Mesenchymal stem cell (in vitro differentiated cells and primary cell): ENCODE results near the gene FAAP24.
"Not testable (repeated sequence)": the region's sequence is repeated elsewhere in the genome, so short reads cannot be mapped to it uniquely, and the experiment has no call there.

ENCODE experiments used
- DNase-seq: peaks from one replicate; pipeline ENCODE4 v3.0.0-alpha.2; 2013
- H2AFZ ChIP-seq: one replicate; pipeline ENCODE4 v1.6.1; 2013; ENCODE audit warnings: low read depth, mild to moderate bottlenecking, control low read depth, inconsistent platforms, low read length, moderate library complexity
- H2AK5ac ChIP-seq: 2 replicates; pipeline ENCODE4 v1.6.1; 2013; ENCODE audit warnings: low read length, moderate library complexity, mild to moderate bottlenecking, inconsistent platforms; ENCODE audit not compliant: severe bottlenecking
- H2BK120ac ChIP-seq: one replicate; pipeline ENCODE4 v1.6.1; 2013; ENCODE audit warnings: low read depth, mild to moderate bottlenecking, inconsistent platforms, low read length, moderate library complexity
- H2BK12ac ChIP-seq, 2 experiments: one replicate each; pipeline ENCODE4 v1.6.1; 2013; ENCODE audit warnings: inconsistent platforms in 2 of 2, low read length in 2 of 2, mild to moderate bottlenecking in 2 of 2, moderate library complexity in 2 of 2, control low read depth in 1 of 2
- H2BK15ac ChIP-seq: one replicate; pipeline ENCODE4 v1.6.1; 2013; ENCODE audit warnings: mild to moderate bottlenecking, low read depth, inconsistent platforms; ENCODE audit not compliant: poor library complexity, severe bottlenecking
- H2BK5ac ChIP-seq: 2 replicates; pipeline ENCODE4 v1.6.1; 2013; ENCODE audit warnings: low read depth, mild to moderate bottlenecking, low read length, control low read depth, inconsistent platforms; ENCODE audit not compliant: poor library complexity, severe bottlenecking
- H3K14ac ChIP-seq, 2 experiments: one replicate each; pipeline ENCODE4 v1.6.1; 2013; ENCODE audit warnings: inconsistent platforms in 2 of 2, low read length in 2 of 2, control low read depth in 1 of 2, mild to moderate bottlenecking in 1 of 2, moderate library complexity in 1 of 2
- H3K18ac ChIP-seq, 2 experiments: one replicate each; pipeline ENCODE4 v1.6.1; 2013; ENCODE audit warnings: inconsistent platforms in 2 of 2, low read length in 2 of 2, control low read depth in 1 of 2, low read depth in 1 of 2, mild to moderate bottlenecking in 1 of 2
- H3K23ac ChIP-seq, 2 experiments: one replicate each; pipeline ENCODE4 v1.6.1; 2013; ENCODE audit warnings: inconsistent platforms in 2 of 2, low read length in 2 of 2, mild to moderate bottlenecking in 2 of 2, moderate library complexity in 2 of 2, control low read depth in 1 of 2
- H3K27ac ChIP-seq: 2 replicates; pipeline ENCODE4 v1.5.1; 2013; ENCODE audit warnings: mild to moderate bottlenecking, moderate library complexity, low read length, control low read depth, inconsistent platforms; ENCODE audit not compliant: poor library complexity, severe bottlenecking
- H3K27me3 ChIP-seq, 2 experiments: 2 replicates each; pipeline versions ENCODE4 v1.6.1 to v1.7.0; 2013; ENCODE audit warnings: low read length in 2 of 2, mild to moderate bottlenecking in 2 of 2, moderate library complexity in 2 of 2, control low read depth in 1 of 2, inconsistent platforms in 1 of 2; ENCODE audit not compliant: control insufficient read depth in 1 of 2, insufficient read depth in 1 of 2
- H3K36me3 ChIP-seq, 2 experiments: 2 replicates each; pipeline versions ENCODE4 v1.6.1 to v1.7.0; 2013; ENCODE audit warnings: low read length in 2 of 2, control low read depth in 1 of 2, inconsistent platforms in 1 of 2, low read depth in 1 of 2, mild to moderate bottlenecking in 1 of 2; ENCODE audit not compliant: insufficient read depth in 2 of 2, control insufficient read depth in 1 of 2
- H3K4ac ChIP-seq, 2 experiments: one replicate each; pipeline ENCODE4 v1.6.1; 2013; ENCODE audit warnings: inconsistent platforms in 2 of 2, low read length in 2 of 2, mild to moderate bottlenecking in 2 of 2, moderate library complexity in 2 of 2, control low read depth in 1 of 2, low read depth in 1 of 2
- H3K4me1 ChIP-seq: 2 replicates; pipeline ENCODE4 v1.6.1; 2013; ENCODE audit warnings: low read depth, low read length, control low read depth; ENCODE audit not compliant: control insufficient read depth, insufficient read depth
- H3K4me2 ChIP-seq: 2 replicates; pipeline ENCODE4 v1.6.1; 2013; ENCODE audit warnings: low read length, mild to moderate bottlenecking, inconsistent platforms; ENCODE audit not compliant: poor library complexity, severe bottlenecking
- H3K4me3 ChIP-seq, 2 experiments: 2 replicates each; pipeline versions ENCODE4 v1.5.1 to v1.7.0; 2013; ENCODE audit warnings: low read length in 2 of 2, mild to moderate bottlenecking in 2 of 2, control low read depth in 1 of 2, low read depth in 1 of 2; ENCODE audit not compliant: insufficient read depth in 1 of 2
- H3K79me1 ChIP-seq: replicated peaks from 2 replicates; pipeline ENCODE4 v1.6.1; 2013; ENCODE audit warnings: mild to moderate bottlenecking, control low read depth, low read length, inconsistent platforms; ENCODE audit not compliant: poor library complexity, severe bottlenecking
- H3K9ac ChIP-seq: 2 replicates; pipeline ENCODE4 v1.7.0; 2013; ENCODE audit warnings: mild to moderate bottlenecking, low read length, moderate library complexity
- H3K9me3 ChIP-seq: 2 replicates; pipeline ENCODE4 v1.7.0; 2013; ENCODE audit warnings: mild to moderate bottlenecking, low read length; ENCODE audit not compliant: control insufficient read depth
- H4K8ac ChIP-seq: one replicate; pipeline ENCODE4 v1.6.1; 2013; ENCODE audit warnings: inconsistent platforms, mild to moderate bottlenecking, low read length, moderate library complexity
- H4K91ac ChIP-seq: one replicate; pipeline ENCODE4 v1.6.1; 2013; ENCODE audit warnings: mild to moderate bottlenecking, low read length, inconsistent platforms
- whole genome bisulfite sequencing: methylation state at CpG from one replicate; pipeline ENCODE4 v1.1.7; 2013; ENCODE audit warnings: mixed read lengths; 5-methylcytosine and 5-hydroxymethylcytosine counted together

Gene FAAP24

GRCh38 chr19:33008738-33009137, 36.7 kb downstream of the FAAP24 start:
- no peaks in the 10 kb centered on the region for H3K27me3 ChIP-seq
- peaks cover 16% of the 10 kb centered on the region for H3K79me1 ChIP-seq
- no peak overlapping the region for H3K4ac ChIP-seq
- H2BK15ac ChIP-seq, result no peak overlapping the region
- no peak overlapping the region for H2BK12ac ChIP-seq
- no peaks in the 10 kb centered on the region for H3K9me3 ChIP-seq
- no peak for DNase-seq
- no peak overlapping the region for H3K4me2 ChIP-seq
- H4K8ac ChIP-seq, result no peak overlapping the region
- H3K23ac ChIP-seq, result no peak overlapping the region
- H2BK5ac ChIP-seq, result no peak overlapping the region
- no peaks in the 10 kb centered on the region for H3K4me1 ChIP-seq
- no peak overlapping the region for H3K14ac ChIP-seq
- H3K9ac ChIP-seq, result no peak overlapping the region
- no peak overlapping the region for H3K27ac ChIP-seq
- no peak overlapping the region for H2AK5ac ChIP-seq
- H3K36me3 ChIP-seq, result peaks cover 0 to 56% of the 10 kb centered on the region in 2 experiments
- no peak overlapping the region for H3K4me3 ChIP-seq
- no peak overlapping the region for H2AFZ ChIP-seq
- H2BK120ac ChIP-seq, result no peak overlapping the region
- no peak overlapping the region for H3K18ac ChIP-seq
- WGBS, result 96% methylated on average over 3 of the region's 4 CpGs
- H4K91ac ChIP-seq, result no peak overlapping the region

DNA sequence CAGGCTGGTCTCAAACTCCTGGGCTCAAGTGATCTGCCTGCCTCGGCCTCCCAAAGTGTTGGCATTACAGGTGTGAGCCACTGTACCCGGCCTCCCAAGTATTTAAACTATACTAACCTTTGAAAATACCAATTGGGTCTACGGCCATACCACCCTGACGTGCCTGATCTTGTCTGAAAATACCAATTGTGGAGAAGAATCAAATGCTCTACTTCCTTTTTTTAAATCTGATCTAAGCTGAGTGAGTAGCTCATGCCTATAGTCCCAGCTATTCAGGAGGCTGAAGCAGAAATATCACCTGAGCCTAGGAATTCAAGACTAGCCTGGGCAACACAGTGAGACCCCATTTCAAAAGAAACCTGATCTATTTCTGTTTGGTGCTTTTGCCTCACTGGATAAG, 38.8 kb downstream of the FAAP24 start:
- not testable (repeated sequence) for H3K27ac ChIP-seq, H3K4me2 ChIP-seq, H3K23ac ChIP-seq, H2BK120ac ChIP-seq, H3K4me1 ChIP-seq, H2BK5ac ChIP-seq, H3K9ac ChIP-seq, H2AFZ ChIP-seq, H2AK5ac ChIP-seq, H3K27me3 ChIP-seq, DNase-seq, H3K9me3 ChIP-seq, H2BK12ac ChIP-seq, H3K4ac ChIP-seq, H3K4me3 ChIP-seq, H3K14ac ChIP-seq, H4K91ac ChIP-seq, H2BK15ac ChIP-seq, H3K18ac ChIP-seq, H4K8ac ChIP-seq
- peaks cover 0 to 50% of the 10 kb centered on the region in 2 experiments for H3K36me3 ChIP-seq
- H3K79me1 ChIP-seq, result peaks cover 15% of the 10 kb centered on the region
- WGBS, result 94% methylated on average over 4 of the region's 4 CpGs

DNA sequence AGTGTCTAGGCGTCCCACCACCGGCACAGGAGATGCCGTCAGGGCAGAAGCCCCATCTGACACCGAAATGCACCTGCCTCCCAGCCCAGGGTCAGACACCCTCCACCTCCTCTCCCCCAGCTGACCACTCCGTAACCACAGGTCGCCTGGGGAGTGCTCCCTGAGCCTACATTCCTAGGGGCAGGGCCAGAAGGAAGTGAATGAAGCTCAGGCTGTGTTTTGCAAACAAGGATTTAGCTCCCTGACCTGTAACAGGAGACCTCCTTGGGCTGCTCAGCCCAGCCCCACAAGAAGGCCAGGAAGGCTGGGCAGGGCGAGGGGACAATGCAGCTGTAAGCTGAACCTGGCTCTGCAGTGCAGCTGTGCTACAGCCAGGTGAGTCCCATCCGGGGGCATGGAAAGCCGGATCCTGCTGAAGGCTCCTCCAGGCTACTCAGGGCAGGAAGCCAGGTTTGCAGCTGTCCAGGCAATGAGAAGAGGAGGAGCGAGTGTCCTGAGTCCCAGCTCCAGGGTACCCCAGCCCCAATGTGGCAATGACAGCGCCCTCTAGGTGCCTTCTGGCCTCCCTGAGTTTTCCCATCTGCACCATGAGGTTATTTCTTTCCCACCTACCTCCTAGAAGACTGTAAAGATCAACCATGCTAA, 50.6 kb downstream of the FAAP24 start:
- H3K79me1 ChIP-seq, result peaks cover 25% of the 10 kb centered on the region
- no peaks in the 10 kb centered on the region for H3K9me3 ChIP-seq
- no peak overlapping the region for H3K9ac ChIP-seq
- no peak overlapping the region for H3K4me2 ChIP-seq
- H2AFZ ChIP-seq, result no peak overlapping the region
- H3K4me3 ChIP-seq, result no peak overlapping the region
- H2BK12ac ChIP-seq, result no peak overlapping the region
- no peak overlapping the region for H3K27ac ChIP-seq
- H2BK15ac ChIP-seq, result no peak overlapping the region
- DNase-seq, result no peak
- 57% methylated on average over 11 of the region's 11 CpGs for WGBS
- H3K27me3 ChIP-seq, result no peaks in the 10 kb centered on the region
- peaks cover 0 to 47% of the 10 kb centered on the region in 2 experiments for H3K36me3 ChIP-seq
- no peak overlapping the region for H2BK120ac ChIP-seq
- no peak overlapping the region for H3K18ac ChIP-seq
- H4K8ac ChIP-seq, result no peak overlapping the region
- H3K4ac ChIP-seq, result no peak overlapping the region
- H3K14ac ChIP-seq, result no peak overlapping the region
- no peak overlapping the region for H2AK5ac ChIP-seq
- no peak overlapping the region for H3K23ac ChIP-seq
- peaks cover 12% of the 10 kb centered on the region for H3K4me1 ChIP-seq
- no peak overlapping the region for H2BK5ac ChIP-seq
- no peak overlapping the region for H4K91ac ChIP-seq

GRCh38 chr19:33024398-33024797, 52.4 kb downstream of the FAAP24 start:
- DNase-seq, result no peak
- H2BK15ac ChIP-seq, result no peak overlapping the region
- H4K91ac ChIP-seq, result no peak overlapping the region
- H3K36me3 ChIP-seq, result peaks cover 0 to 44% of the 10 kb centered on the region in 2 experiments
- H2BK12ac ChIP-seq, result no peak overlapping the region
- no peak overlapping the region for H3K4me3 ChIP-seq
- no peaks in the 10 kb centered on the region for H3K27me3 ChIP-seq
- no peak overlapping the region for H4K8ac ChIP-seq
- peaks cover 26% of the 10 kb centered on the region for H3K79me1 ChIP-seq
- H3K4me1 ChIP-seq, result peaks cover 12% of the 10 kb centered on the region
- H3K4me2 ChIP-seq, result no peak overlapping the region
- no peak overlapping the region for H2BK120ac ChIP-seq
- no peak overlapping the region for H3K23ac ChIP-seq
- H3K18ac ChIP-seq, result no peak overlapping the region
- no peak overlapping the region for H3K14ac ChIP-seq
- H3K27ac ChIP-seq, result no peak overlapping the region
- H2AFZ ChIP-seq, result no peak overlapping the region
- H2AK5ac ChIP-seq, result no peak overlapping the region
- no peaks in the 10 kb centered on the region for H3K9me3 ChIP-seq
- WGBS, result 91% methylated on average over 6 of the region's 8 CpGs
- H3K9ac ChIP-seq, result no peak overlapping the region
- H2BK5ac ChIP-seq, result no peak overlapping the region
- no peak overlapping the region for H3K4ac ChIP-seq
